SK-N-MC (cell line): ENCODE measurements around the gene PLXDC2.

Source experiments
- EZH2 ChIP-seq: fragments of 200-600 bp; sonication (generic); IDR thresholded peaks from one replicate; pipeline ENCODE4 v1.6.1; 2017; ENCODE audit warnings: antibody characterized with exemption
- FOXP2 ChIP-seq: optimal IDR thresholded peaks from 2 replicates; pipeline ENCODE3; 2011; ENCODE audit warnings: mild to moderate bottlenecking, moderate library complexity; ENCODE audit not compliant: insufficient read depth; ENCODE audit errors: extremely low read length, control extremely low read depth
- POLR2AphosphoS5 ChIP-seq: IDR thresholded peaks from 2 replicates; pipeline ENCODE4 v1.6.1; 2012; ENCODE audit warnings: mild to moderate bottlenecking, low read depth, low read length, borderline replicate concordance

GRCh38 chr10:19860107-19860506 lies 43.9 kb downstream of the PLXDC2 start:
- TF ChIP-seq POLR2AphosphoS5 (no peak), EZH2 (no peak), FOXP2 (no peak)
